ENCODE results near the gene ZFR. TPM values are rescaled to one million over a fixed set of nuclear protein-coding genes. Genes with fewer than 3 reads are reported as not detected.

The ZFR gene
- polyA plus RNA-seq, 1 donor (not counting 4 experiments of a cell fraction or from before 2014, with no cell fraction given): 58.7 TPM

GRCh38 chr5:32346869-32347268 lies 97.7 kb downstream of the ZFR start:
- H2AFZ ChIP-seq (ENCODE audit: control insufficient read depth, low read length): no peak overlapping the region
- H3K4me2 ChIP-seq (ENCODE audit: control insufficient read depth, extremely low read depth, insufficient read depth, low read depth, low read length): no peak overlapping the region
- no peak overlapping the region for H3K9ac ChIP-seq (ENCODE audit: control insufficient read depth, extremely low read depth, insufficient read depth, low read length)
- H4K20me1 ChIP-seq (ENCODE audit: control insufficient read depth, extremely low read depth, insufficient read depth, low read length): no peaks in the 10 kb centered on the region
- H3K9me1 ChIP-seq (ENCODE audit: control insufficient read depth, extremely low read depth, insufficient read depth, low read length): no peaks in the 10 kb centered on the region
- H3K27me3 ChIP-seq (ENCODE audit: control insufficient read depth, extremely low read depth, insufficient read depth, low read length): no peaks in the 10 kb centered on the region
- H3K4me3 ChIP-seq (ENCODE audit: control insufficient read depth in 2 of 3, extremely low read depth in 1 of 3, insufficient read depth in 2 of 3, low read depth in 1 of 3, low read length in 3 of 3): no peak overlapping the region
- no peaks in the 10 kb centered on the region for H3K36me3 ChIP-seq (ENCODE audit: control insufficient read depth in 2 of 2, extremely low read depth in 1 of 2, insufficient read depth in 2 of 2, low read length in 2 of 2)
- H3K4me1 ChIP-seq (ENCODE audit: control insufficient read depth, extremely low read depth, insufficient read depth, low read length): no peaks in the 10 kb centered on the region
- TF ChIP-seq EZH2 (IDR thresholded peaks at IDR 0.05; ENCODE audit: low read length): no peak
- no peak for TF ChIP-seq CTCF (optimal IDR thresholded peaks at IDR 0.05 in 1 of 3, IDR thresholded peaks at IDR 0.05 in 1 of 3, conservative IDR thresholded peaks at IDR 0.05 in 1 of 3; ENCODE audit: extremely low read depth in 1 of 3, insufficient read depth in 2 of 3, low read length in 3 of 3)
- H3K79me2 ChIP-seq (ENCODE audit: control insufficient read depth, insufficient read depth, low read length): no peaks in the 10 kb centered on the region
- no peak overlapping the region for H3K27ac ChIP-seq (ENCODE audit: control insufficient read depth, insufficient read depth, low read length)
- DNase-seq (ENCODE audit: low read depth, low spot score) (no peak), FAIRE-seq (no peak)
- dilution Hi-C loops (cut with MboI; ENCODE audit: extremely low pct_ligation_motif_present, low sequenced_read_pairs): no loop called here
- no peaks in the 10 kb centered on the region for H3K9me3 ChIP-seq (ENCODE audit: control insufficient read depth, low read depth, low read length)

- dilution Hi-C loops (cut with MboI; ENCODE audit: extremely low pct_ligation_motif_present, low sequenced_read_pairs): no loop called here
- H3K4me3 ChIP-seq (ENCODE audit: control insufficient read depth in 2 of 3, extremely low read depth in 1 of 3, insufficient read depth in 2 of 3, low read depth in 1 of 3, low read length in 3 of 3): no peak overlapping the region
These were observed 101.4 kb downstream of the ZFR start for GRCh38 chr5:32343058-32343672.

More at GRCh38 chr5:32343058-32343672, 101.4 kb downstream of the ZFR start:
- no peaks in the 10 kb centered on the region for H3K36me3 ChIP-seq (ENCODE audit: control insufficient read depth in 2 of 2, extremely low read depth in 1 of 2, insufficient read depth in 2 of 2, low read length in 2 of 2)
- no peaks in the 10 kb centered on the region for H4K20me1 ChIP-seq (ENCODE audit: control insufficient read depth, extremely low read depth, insufficient read depth, low read length)
- no peaks in the 10 kb centered on the region for H3K9me1 ChIP-seq (ENCODE audit: control insufficient read depth, extremely low read depth, insufficient read depth, low read length)
- H3K27ac ChIP-seq (ENCODE audit: control insufficient read depth, insufficient read depth, low read length): no peak overlapping the region
- H3K4me1 ChIP-seq (ENCODE audit: control insufficient read depth, extremely low read depth, insufficient read depth, low read length): no peaks in the 10 kb centered on the region
- DNase-seq (ENCODE audit: low read depth, low spot score) (no peak), FAIRE-seq (no peak)
- no peak overlapping the region for H2AFZ ChIP-seq (ENCODE audit: control insufficient read depth, low read length)
- no peaks in the 10 kb centered on the region for H3K79me2 ChIP-seq (ENCODE audit: control insufficient read depth, insufficient read depth, low read length)
- TF ChIP-seq EZH2 (IDR thresholded peaks at IDR 0.05; ENCODE audit: low read length): no peak
- TF ChIP-seq CTCF (optimal IDR thresholded peaks at IDR 0.05 in 1 of 3, IDR thresholded peaks at IDR 0.05 in 1 of 3, conservative IDR thresholded peaks at IDR 0.05 in 1 of 3; ENCODE audit: extremely low read depth in 1 of 3, insufficient read depth in 2 of 3, low read length in 3 of 3): no peak
- H3K9me3 ChIP-seq (ENCODE audit: control insufficient read depth, low read depth, low read length): no peaks in the 10 kb centered on the region
- H3K9ac ChIP-seq (ENCODE audit: control insufficient read depth, extremely low read depth, insufficient read depth, low read length): no peak overlapping the region
- H3K27me3 ChIP-seq (ENCODE audit: control insufficient read depth, extremely low read depth, insufficient read depth, low read length): no peaks in the 10 kb centered on the region
- no peak overlapping the region for H3K4me2 ChIP-seq (ENCODE audit: control insufficient read depth, extremely low read depth, insufficient read depth, low read depth, low read length)

Data from keratinocyte (primary cell).